Dendritic cell treated with granulocyte-macrophage colony-stimulating factor and Interleukin-4, amounts not matched to agents 40 ng/mL and 50 ng/mL, for 4 days (primary cell): Measurements from ENCODE around the gene VAMP1.
"Not testable (repeated sequence)": the region's sequence is repeated elsewhere in the genome, so short reads cannot be mapped to it uniquely, and the experiment has no call there.

Experiments used
- H3K27ac Mint-ChIP-seq: one replicate; pipeline ENCODE4 v1.8.0; 2022; ENCODE audit warnings: mild to moderate bottlenecking, mixed read lengths
- H3K27me3 Mint-ChIP-seq: one replicate; pipeline ENCODE4 v1.8.0; 2022; ENCODE audit warnings: mild to moderate bottlenecking, mixed read lengths
- H3K36me3 Mint-ChIP-seq: one replicate; pipeline ENCODE4 v1.8.0; 2022; ENCODE audit warnings: low read depth, mixed read lengths
- H3K4me1 Mint-ChIP-seq: one replicate; pipeline ENCODE4 v1.8.0; 2022; ENCODE audit warnings: low read depth, mixed read lengths
- H3K4me3 Mint-ChIP-seq: one replicate; pipeline ENCODE4 v1.8.0; 2022; ENCODE audit warnings: mild to moderate bottlenecking, moderate library complexity, mixed read lengths
- H3K9me3 Mint-ChIP-seq: one replicate; pipeline ENCODE4 v1.8.0; 2022; ENCODE audit warnings: mixed read lengths
- intact Hi-C: fragments of 100-400 bp; cut with micrococcal nuclease; formaldehyde crosslinking; loops from one replicate; pipeline ENCODE4 v1.15.0; 2022

The VAMP1 gene

GRCh38 chr12:6435961-6436715 is 34.3 kb downstream of the VAMP1 start:
- Mint-ChIP-seq H3K27me3 (peaks cover 3% of the 10 kb centered on the region), H3K36me3 (peaks cover 1% of the 10 kb centered on the region), H3K4me3 (no peak overlapping the region), H3K9me3 (no peaks in the 10 kb centered on the region), H3K27ac (no peak overlapping the region), H3K4me1 (peaks cover 5% of the 10 kb centered on the region)
- intact Hi-C loops = no loop called here

GRCh38 chr12:6434205-6435140 is 36.0 kb downstream of the VAMP1 start:
- Mint-ChIP-seq H3K27ac (no peak overlapping the region), H3K36me3 (no peaks in the 10 kb centered on the region), H3K4me3 (no peak overlapping the region), H3K9me3 (no peaks in the 10 kb centered on the region), H3K27me3 (peaks cover 3% of the 10 kb centered on the region), H3K4me1 (peaks cover 18% of the 10 kb centered on the region)
- intact Hi-C loops = no loop called here

- H3K27me3 Mint-ChIP-seq = peaks cover 3% of the 10 kb centered on the region
- no peaks in the 10 kb centered on the region for H3K9me3 Mint-ChIP-seq
- no peak overlapping the region for H3K4me3 Mint-ChIP-seq
- peaks cover 18% of the 10 kb centered on the region for H3K4me1 Mint-ChIP-seq
- no peak overlapping the region for H3K27ac Mint-ChIP-seq
- no peaks in the 10 kb centered on the region for H3K36me3 Mint-ChIP-seq
- intact Hi-C loops = no loop called here
These were observed 37.5 kb downstream of the VAMP1 start for GRCh38 chr12:6432991-6433390.

GRCh38 chr12:6430124-6430989 is 40.1 kb downstream of the VAMP1 start:
- peak overlapping the region; percentile 61 for H3K4me3 Mint-ChIP-seq
- no peaks in the 10 kb centered on the region for H3K36me3 Mint-ChIP-seq
- H3K27ac Mint-ChIP-seq = peak overlapping the region; percentile 64
- H3K9me3 Mint-ChIP-seq = no peaks in the 10 kb centered on the region
- intact Hi-C loops = no loop called here
- H3K4me1 Mint-ChIP-seq = peaks cover 38% of the 10 kb centered on the region
- peaks cover 3% of the 10 kb centered on the region for H3K27me3 Mint-ChIP-seq

DNA sequence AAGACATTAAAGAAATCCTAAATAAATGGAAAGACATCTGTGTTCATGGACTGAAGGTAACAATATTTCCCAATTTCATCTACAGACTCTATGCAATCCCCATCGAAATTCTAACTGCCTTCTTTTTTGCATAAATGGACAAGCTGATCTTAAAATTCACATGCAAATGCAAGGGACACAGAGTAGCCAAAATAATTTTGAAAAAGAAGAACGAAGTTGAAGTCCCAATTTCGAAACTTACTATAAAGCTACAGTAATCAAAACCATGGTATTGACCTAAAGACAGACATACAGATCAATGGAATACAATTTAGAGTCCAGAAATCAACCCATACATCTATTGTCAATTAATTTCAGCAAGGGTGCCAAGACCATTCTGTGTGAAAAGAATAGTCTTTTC is 42.2 kb downstream of the VAMP1 start:
- H3K4me3 Mint-ChIP-seq = no peak overlapping the region

DNA sequence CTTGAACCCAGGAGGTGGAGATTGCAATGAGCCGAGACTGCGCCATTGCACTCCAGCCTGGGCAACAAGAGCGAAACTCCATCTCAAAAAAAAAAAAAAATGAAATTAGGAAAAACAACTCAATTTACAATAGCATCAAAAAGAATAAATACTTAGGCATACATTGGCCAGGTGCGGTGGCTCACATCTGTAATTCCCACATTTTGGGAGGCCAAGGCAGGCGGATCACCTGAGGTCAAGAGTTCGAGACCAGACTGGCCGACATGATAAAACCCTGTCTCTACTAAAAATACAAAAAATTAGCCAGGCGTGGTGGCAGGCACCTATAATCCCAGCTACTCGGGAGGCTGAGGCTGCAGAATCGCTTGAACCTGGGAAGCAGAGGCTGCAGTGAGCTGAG is 42.7 kb downstream of the VAMP1 start:
- H3K4me1 Mint-ChIP-seq = peaks cover 43% of the 10 kb centered on the region
- intact Hi-C loops, H3K27ac Mint-ChIP-seq, H3K9me3 Mint-ChIP-seq, H3K27me3 Mint-ChIP-seq, H3K4me3 Mint-ChIP-seq, H3K36me3 Mint-ChIP-seq: not testable (repeated sequence)

More for the DNA sequence above, 42.2 kb downstream of the VAMP1 start:
- Mint-ChIP-seq H3K36me3 (no peaks in the 10 kb centered on the region), H3K27me3 (no peaks in the 10 kb centered on the region), H3K9me3 (no peaks in the 10 kb centered on the region), H3K4me1 (peaks cover 43% of the 10 kb centered on the region), H3K27ac (no peak overlapping the region)
- intact Hi-C loops = no loop called here

DNA sequence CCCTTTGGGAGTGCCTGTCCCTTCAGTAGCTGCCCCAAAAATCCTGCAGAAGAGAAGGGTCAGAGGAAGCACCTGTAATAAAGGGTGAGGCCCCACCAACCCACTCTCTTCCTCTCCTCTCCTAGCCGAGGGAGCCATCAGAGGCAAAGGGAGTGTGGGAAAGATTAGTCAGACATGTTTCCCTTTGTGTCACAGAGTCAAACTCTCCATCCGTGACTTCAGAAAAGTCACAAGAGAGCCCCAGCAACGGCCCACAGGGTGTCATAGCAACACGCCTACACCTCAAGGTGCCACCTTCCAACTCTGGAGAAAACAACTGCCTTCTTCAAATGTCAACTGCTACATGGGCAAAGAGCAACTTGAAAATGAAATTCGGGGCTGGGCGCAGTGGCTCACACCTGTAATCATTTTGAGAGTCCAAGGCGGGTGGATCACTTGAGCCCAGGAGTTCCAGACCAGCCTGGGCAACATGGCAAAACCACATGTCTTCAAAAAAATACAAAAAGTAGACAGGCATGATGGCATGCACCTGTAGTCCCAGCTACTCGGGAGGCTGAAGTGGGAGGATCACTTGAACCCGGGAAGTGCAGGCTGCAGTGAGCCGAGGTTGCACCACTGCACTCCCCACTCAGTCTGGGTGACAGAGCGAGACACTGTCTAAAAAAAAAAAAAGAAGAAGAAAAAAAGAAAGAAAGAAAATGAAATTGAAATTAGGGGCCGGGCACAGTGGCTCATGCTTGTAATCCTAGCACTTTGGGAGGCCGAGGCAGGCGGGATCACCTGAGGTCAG is 43.4 kb downstream of the VAMP1 start:
- no peaks in the 10 kb centered on the region for H3K36me3 Mint-ChIP-seq
- peak overlapping the region; percentile 57 for H3K27ac Mint-ChIP-seq
- no peaks in the 10 kb centered on the region for H3K9me3 Mint-ChIP-seq
- intact Hi-C loops = no loop called here
- no peak overlapping the region for H3K4me3 Mint-ChIP-seq
- H3K4me1 Mint-ChIP-seq = peaks cover 43% of the 10 kb centered on the region
- no peaks in the 10 kb centered on the region for H3K27me3 Mint-ChIP-seq

DNA sequence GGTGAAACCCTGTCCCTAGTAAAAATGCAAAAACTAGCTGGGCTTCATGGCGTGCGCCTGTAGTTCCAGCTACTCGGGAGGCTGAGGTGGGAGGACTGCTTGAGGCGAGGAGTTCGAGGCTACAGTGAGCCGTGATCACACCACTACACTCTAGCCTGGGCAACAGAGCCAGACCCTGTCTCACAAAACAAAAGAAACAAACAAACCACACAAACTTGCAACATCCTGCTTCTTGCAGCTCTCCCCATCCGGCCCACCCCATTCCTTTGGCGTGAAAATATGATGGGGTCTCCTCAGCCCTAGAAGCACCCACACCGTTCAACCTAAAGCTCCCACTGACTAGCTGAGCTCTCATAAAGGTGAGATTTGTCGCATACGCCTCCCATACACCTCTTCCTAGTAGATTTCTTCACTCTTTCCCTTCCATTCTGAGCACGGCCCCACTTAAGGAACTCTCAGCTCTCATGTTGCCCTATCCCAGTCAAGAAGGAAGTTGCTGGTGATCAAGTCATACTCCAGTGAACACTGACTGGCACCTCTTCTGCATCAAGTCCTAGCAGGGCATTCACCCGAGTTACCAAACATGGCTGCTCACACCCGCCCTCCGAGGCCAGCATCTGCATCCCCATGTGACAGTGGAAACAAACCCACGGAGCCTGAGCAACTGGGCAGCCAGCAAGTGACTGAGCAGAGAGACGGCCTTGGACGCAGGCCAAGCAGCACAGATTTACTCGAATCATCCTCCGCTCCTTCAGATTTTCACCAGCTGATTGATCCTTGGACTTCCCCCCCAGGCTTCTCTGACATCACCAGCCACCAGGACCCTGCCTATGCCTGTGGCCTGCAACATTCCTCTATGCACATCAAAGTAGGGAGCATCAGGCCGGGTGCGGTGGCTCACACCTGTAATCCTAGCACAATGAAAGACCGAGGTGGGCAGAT is 44.6 kb downstream of the VAMP1 start:
- Mint-ChIP-seq H3K4me1 (peaks cover 35% of the 10 kb centered on the region), H3K36me3 (no peaks in the 10 kb centered on the region), H3K4me3 (peak overlapping the region; percentile 5), H3K9me3 (no peaks in the 10 kb centered on the region), H3K27me3 (no peaks in the 10 kb centered on the region), H3K27ac (peak overlapping the region; percentile 57)
- intact Hi-C loops = no loop called here

- Mint-ChIP-seq H3K27ac (no peak overlapping the region), H3K27me3 (no peaks in the 10 kb centered on the region)
- intact Hi-C loops = no loop called here
These were observed 45.6 kb downstream of the VAMP1 start for GRCh38 chr12:6424866-6425265.

DNA sequence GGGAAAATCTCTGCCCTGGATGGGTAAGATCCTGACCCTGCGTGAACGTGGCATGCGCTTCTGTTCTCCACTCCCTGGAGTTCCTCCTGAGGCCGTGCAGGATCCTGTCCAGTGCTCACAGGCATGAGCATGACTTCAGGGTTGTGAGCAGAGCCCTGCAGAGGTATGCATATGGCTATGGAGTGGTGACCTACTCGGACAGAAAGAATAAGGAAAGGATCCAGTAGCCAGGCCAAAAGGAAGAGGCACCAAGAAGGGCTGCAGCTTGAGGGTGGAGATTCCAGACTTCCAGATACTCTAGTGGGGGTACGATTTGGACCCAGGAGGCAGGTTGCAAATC is 46.5 kb downstream of the VAMP1 start:
- H3K36me3 Mint-ChIP-seq = no peaks in the 10 kb centered on the region
- intact Hi-C loops = no loop called here
- no peak overlapping the region for H3K27ac Mint-ChIP-seq
- no peaks in the 10 kb centered on the region for H3K27me3 Mint-ChIP-seq
- H3K9me3 Mint-ChIP-seq = no peaks in the 10 kb centered on the region
- peaks cover 25% of the 10 kb centered on the region for H3K4me1 Mint-ChIP-seq
- H3K4me3 Mint-ChIP-seq = no peak overlapping the region

More at GRCh38 chr12:6424866-6425265, 45.6 kb downstream of the VAMP1 start:
- peaks cover 25% of the 10 kb centered on the region for H3K4me1 Mint-ChIP-seq
- H3K9me3 Mint-ChIP-seq = no peaks in the 10 kb centered on the region
- H3K36me3 Mint-ChIP-seq = no peaks in the 10 kb centered on the region
- no peak overlapping the region for H3K4me3 Mint-ChIP-seq

DNA sequence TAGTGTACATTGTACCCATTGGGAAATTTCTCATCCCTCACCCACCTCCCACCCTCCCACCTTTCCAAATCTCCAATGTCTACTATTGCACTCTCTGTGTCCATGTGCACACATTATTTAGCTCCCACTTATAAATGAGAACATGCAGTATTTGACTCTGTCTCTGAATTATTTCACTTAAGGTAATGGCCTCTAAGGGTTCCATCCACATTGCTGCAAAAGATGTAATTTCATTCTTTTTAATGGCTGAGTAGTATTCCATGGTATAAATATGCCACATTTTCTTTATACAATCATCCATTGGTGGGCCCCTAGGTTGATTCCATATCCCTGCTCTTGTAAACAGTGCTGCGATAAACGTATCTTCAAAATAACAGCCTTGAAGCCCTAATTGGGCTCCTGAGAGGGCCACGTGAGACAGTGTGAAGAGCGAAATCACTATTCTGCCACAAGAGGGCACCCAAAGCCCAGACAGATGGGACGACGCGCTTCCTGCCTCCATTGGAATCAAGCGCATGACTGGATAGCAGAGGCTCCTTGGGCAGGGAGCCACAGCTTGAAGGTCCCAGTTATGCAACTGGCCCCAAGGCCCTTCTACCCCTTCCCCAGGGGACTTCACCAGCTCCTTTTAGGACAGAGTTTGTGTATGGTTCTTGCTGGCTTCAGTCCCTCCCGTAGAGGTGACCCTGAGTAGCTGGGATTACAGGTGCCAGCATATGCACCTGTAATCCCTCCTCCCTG is 47.0 kb downstream of the VAMP1 start:
- Mint-ChIP-seq H3K27ac (no peak overlapping the region), H3K36me3 (no peaks in the 10 kb centered on the region), H3K4me1 (peaks cover 25% of the 10 kb centered on the region), H3K27me3 (no peaks in the 10 kb centered on the region), H3K9me3 (no peaks in the 10 kb centered on the region), H3K4me3 (no peak overlapping the region)
- intact Hi-C loops = loop anchor here (1.0 to 2.0 kb wide), 2 partner anchors 42 to 115 kb away; no protein-coding TSS in a partner anchor

DNA sequence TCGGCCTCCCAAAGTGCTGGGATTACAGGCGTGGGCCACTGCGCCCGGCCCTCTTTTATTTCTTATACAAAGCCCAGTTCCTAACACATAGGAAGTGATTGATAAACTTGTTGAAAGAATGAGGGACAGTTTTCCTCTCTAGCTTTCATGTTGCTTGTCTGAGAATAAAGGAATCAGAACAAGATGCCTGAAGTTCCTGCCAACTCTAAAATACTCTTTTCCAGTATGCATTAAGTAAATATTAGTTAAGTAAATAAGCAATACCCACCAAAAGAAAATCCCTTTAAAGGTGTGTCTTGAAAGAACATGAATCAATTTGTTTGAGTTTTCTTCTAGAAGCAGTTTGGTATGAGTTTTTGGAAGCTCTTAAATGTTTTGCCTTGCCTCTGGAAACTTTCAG is 50.1 kb downstream of the VAMP1 start:
- Mint-ChIP-seq H3K9me3 (no peaks in the 10 kb centered on the region), H3K4me1 (peaks cover 19% of the 10 kb centered on the region), H3K36me3 (no peaks in the 10 kb centered on the region), H3K27me3 (no peaks in the 10 kb centered on the region), H3K4me3 (no peak overlapping the region), H3K27ac (no peak overlapping the region)
- intact Hi-C loops = no loop called here
